Left ventricle myocardium inferior (tissue), 1 donor: ENCODE data around the gene CHRM3. TPM values are rescaled to one million over a fixed set of nuclear protein-coding genes. Genes with fewer than 3 reads are reported as not detected.
"Not testable (repeated sequence)": the region's sequence is repeated elsewhere in the genome, so short reads cannot be mapped to it uniquely, and the experiment has no call there.

ENCODE experiments used
- DNase-seq: peaks from one replicate; pipeline ENCODE4 v3.0.0-alpha.2; 2020
- H3K27ac ChIP-seq: fragments of 200-600 bp; replicated peaks from 2 replicates; pipeline ENCODE4 v1.8.0; 2021
- H3K27me3 ChIP-seq: fragments of 200-600 bp; 2 replicates; pipeline ENCODE4 v1.8.0; 2021; ENCODE audit warnings: low read depth
- H3K36me3 ChIP-seq: fragments of 200-600 bp; 2 replicates; pipeline ENCODE4 v1.8.0; 2021
- H3K4me1 ChIP-seq: fragments of 200-600 bp; 2 replicates; pipeline ENCODE4 v1.8.0; 2021
- H3K4me3 ChIP-seq: fragments of 200-600 bp; 2 replicates; pipeline ENCODE4 v1.8.0; 2021; ENCODE audit warnings: mild to moderate bottlenecking, moderate library complexity
- H3K9me3 ChIP-seq: fragments of 200-600 bp; replicated peaks from 2 replicates; pipeline ENCODE4 v1.8.0; 2021
- CTCF ChIP-seq: fragments of 200-600 bp; IDR thresholded peaks from 2 replicates; pipeline ENCODE4 v1.8.0; 2021; ENCODE audit warnings: antibody characterized with exemption, mild to moderate bottlenecking, borderline replicate concordance
- intact Hi-C: fragments of 100-400 bp; cut with micrococcal nuclease; formaldehyde crosslinking; loops from one replicate; pipeline ENCODE4 v1.11.0; 2022
- total RNA-seq: library from RNA; stranded (reverse); fragmentation: NEBNext Ultra II Directional; extraction: Animal tissue kit (Norgen Biotek cat#: 25700); gene quantifications from one replicate; pipeline ENCODE4 v1.2.1, GENCODE V29; 2021
- donor health status: DM: no; HTN: yes; CAD: no; lungs with severe emphysema.

Gene CHRM3
- total RNA-seq, 1 donor from 2014 or later: 0.36 TPM

- Histone ChIP-seq H3K27me3 (peaks cover 5% of the 10 kb centered on the region), H3K9me3 (peaks cover 9% of the 10 kb centered on the region), H3K27ac (no peak overlapping the region), H3K4me3 (no peak overlapping the region), H3K4me1 (no peaks in the 10 kb centered on the region), H3K36me3 (no peaks in the 10 kb centered on the region)
- no peak for DNase-seq
- intact Hi-C loops: no loop called here
- TF ChIP-seq CTCF: no peak
Observed at GRCh38 chr1:239368436-239369109, 17.8 kb upstream of the CHRM3 start.

GRCh38 chr1:239370869-239371268, 15.5 kb upstream of the CHRM3 start:
- DNase-seq, H3K27ac ChIP-seq, H3K9me3 ChIP-seq, H3K4me1 ChIP-seq, intact Hi-C loops, H3K27me3 ChIP-seq, H3K36me3 ChIP-seq, H3K4me3 ChIP-seq: not testable (repeated sequence)

GRCh38 chr1:239382666-239383065, 3.7 kb upstream of the CHRM3 start:
- Histone ChIP-seq H3K9me3 (no peaks in the 10 kb centered on the region), H3K4me3 (no peak overlapping the region), H3K4me1 (peaks cover 17% of the 10 kb centered on the region), H3K27ac (no peak overlapping the region), H3K36me3 (no peaks in the 10 kb centered on the region), H3K27me3 (peaks cover 39% of the 10 kb centered on the region)
- DNase-seq: no peak
- intact Hi-C loops: no loop called here
- TF ChIP-seq CTCF: no peak

GRCh38 chr1:239383714-239384113, 2.7 kb upstream of the CHRM3 start:
- Histone ChIP-seq H3K4me3 (no peak overlapping the region), H3K27ac (no peak overlapping the region), H3K27me3 (peaks cover 50% of the 10 kb centered on the region), H3K36me3 (no peaks in the 10 kb centered on the region), H3K4me1 (peaks cover 20% of the 10 kb centered on the region), H3K9me3 (no peaks in the 10 kb centered on the region)
- no peak for TF ChIP-seq CTCF
- DNase-seq: no peak
- intact Hi-C loops: no loop called here

GRCh38 chr1:239387304-239388158, 1.2 kb downstream of the CHRM3 start:
- Histone ChIP-seq H3K36me3 (no peaks in the 10 kb centered on the region), H3K27ac (no peak overlapping the region), H3K4me1 (peaks cover 20% of the 10 kb centered on the region), H3K4me3 (peak overlapping the region; percentile 59), H3K27me3 (peaks cover 84% of the 10 kb centered on the region), H3K9me3 (no peaks in the 10 kb centered on the region)
- DNase-seq: no peak
- TF ChIP-seq CTCF: no peak
- intact Hi-C loops: no loop called here

- intact Hi-C loops: no loop called here
- peaks cover 88% of the 10 kb centered on the region for H3K27me3 ChIP-seq
- H3K27ac ChIP-seq: no peak overlapping the region
- H3K9me3 ChIP-seq: no peaks in the 10 kb centered on the region
- H3K36me3 ChIP-seq: no peaks in the 10 kb centered on the region
- peaks cover 20% of the 10 kb centered on the region for H3K4me1 ChIP-seq
- no peak for TF ChIP-seq CTCF
- peak overlapping the region; percentile 59 for H3K4me3 ChIP-seq
- no peak for DNase-seq
Observed at GRCh38 chr1:239388159-239388485, 1.8 kb downstream of the CHRM3 start.
